Prostate gland (tissue), 2 donors: Measurements from ENCODE around the gene VAV3.

Experiments
- CTCF ChIP-seq, 4 experiments: fragments of 200-600 bp in 2 of 4; fragments of 450-650 bp in 2 of 4; sonication (generic) in 2 of 4; IDR thresholded peaks; 1 replicate in 3 of 4; 2 replicates in 1 of 4; pipeline ENCODE4 v1.5.1; 2016 to 2019; ENCODE audit warnings: antibody characterized with exemption in 4 of 4, mild to moderate bottlenecking in 2 of 4, moderate library complexity in 2 of 4
- POLR2A ChIP-seq: fragments of 450-650 bp; IDR thresholded peaks from one replicate; pipeline ENCODE4 v1.6.1; 2016; ENCODE audit warnings: antibody characterized with exemption, mild to moderate bottlenecking

GRCh38 chr1:107940701-107941100, 24.3 kb downstream of the VAV3 start:
- TF ChIP-seq POLR2A (no peak), CTCF (IDR thresholded peaks at IDR 0.05) (no peak)
